VCaP (cell line): ENCODE data around the gene PON2.

Experiments used
- H3K27ac ChIP-seq: fragments of 450-650 bp; 2 replicates; pipeline ENCODE4 v1.5.1; 2017
- CTCF ChIP-seq: fragments of 450-650 bp; conservative IDR thresholded peaks from 2 replicates; pipeline ENCODE4 v1.5.1; 2017; ENCODE audit warnings: mild to moderate bottlenecking, moderate library complexity

The PON2 gene

GRCh38 chr7:95412075-95412474 is 22.8 kb downstream of the PON2 start:
- TF ChIP-seq CTCF, result no peak
- H3K27ac ChIP-seq, result no peak overlapping the region

- no peak for TF ChIP-seq CTCF
These were observed 23.2 kb downstream of the PON2 start for GRCh38 chr7:95411666-95412065.

GRCh38 chr7:95411036-95411435 is 23.8 kb downstream of the PON2 start:
- TF ChIP-seq CTCF, result no peak
- no peak overlapping the region for H3K27ac ChIP-seq

More at GRCh38 chr7:95411666-95412065, 23.2 kb downstream of the PON2 start:
- no peak overlapping the region for H3K27ac ChIP-seq

- TF ChIP-seq CTCF, result no peak
These were observed 27.1 kb downstream of the PON2 start for GRCh38 chr7:95407751-95408150.

GRCh38 chr7:95405800-95406199 is 29.0 kb downstream of the PON2 start:
- TF ChIP-seq CTCF, result no peak
- no peak overlapping the region for H3K27ac ChIP-seq

More at GRCh38 chr7:95407751-95408150, 27.1 kb downstream of the PON2 start:
- no peak overlapping the region for H3K27ac ChIP-seq

- no peak overlapping the region for H3K27ac ChIP-seq
- no peak for TF ChIP-seq CTCF
These were observed 29.6 kb downstream of the PON2 start for GRCh38 chr7:95405208-95405607.

- TF ChIP-seq CTCF, result no peak
- H3K27ac ChIP-seq, result no peak overlapping the region
These were observed 30.4 kb downstream of the PON2 start for GRCh38 chr7:95404316-95404865.
